Hindlimb muscle (tissue), 1 donor: Measurements from ENCODE around the gene RSF1. TPM values are rescaled to one million over a fixed set of nuclear protein-coding genes. Genes with fewer than 3 reads are reported as not detected.
"Not testable (repeated sequence)": the region's sequence is repeated elsewhere in the genome, so short reads cannot be mapped to it uniquely, and the experiment has no call there.

Source experiments
- DNase-seq: peaks from one replicate; pipeline ENCODE4 v3.0.0-alpha.2; 2013
- polyA plus RNA-seq: library from polyadenylated mRNA; unstranded; fragments of 120-200 nt; gene quantifications from one replicate; pipeline ENCODE4 v1.2.1, GENCODE V29; 2013; ENCODE audit not compliant: insufficient read length

The RSF1 gene
- polyA plus RNA-seq, 1 donor = 31.8 TPM

DNA sequence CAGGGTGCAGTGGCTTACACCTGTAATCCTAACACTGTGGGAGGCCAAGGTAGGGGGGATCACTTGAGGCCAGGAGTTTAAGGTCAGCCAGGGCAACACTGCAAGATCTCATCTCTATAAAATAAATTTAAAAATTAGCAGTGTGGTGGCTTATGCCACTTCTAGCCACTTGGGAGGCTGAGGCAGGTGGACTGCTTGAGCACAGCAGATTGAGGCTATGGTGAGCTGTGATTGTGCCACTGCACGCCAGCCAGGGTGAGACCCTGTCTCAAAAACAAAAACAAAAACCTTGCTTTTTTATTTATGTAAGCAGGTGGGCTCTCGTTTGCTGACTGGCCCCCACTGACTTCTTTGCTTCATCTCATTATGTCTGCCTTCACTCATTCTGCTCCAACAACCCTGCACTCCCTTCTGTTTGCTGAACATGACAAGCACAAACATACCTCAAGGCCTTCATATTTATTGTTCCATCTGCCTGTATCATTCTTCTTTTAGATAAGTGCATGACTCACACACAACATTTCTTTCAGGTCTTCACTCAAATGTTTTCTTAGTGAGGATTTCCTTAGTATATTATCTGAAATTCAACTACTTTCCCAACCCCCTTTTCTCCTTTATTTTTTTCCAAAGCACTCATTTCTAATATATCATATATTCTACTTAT lies 150.5 kb downstream of the RSF1 start:
- no peak for DNase-seq

DNA sequence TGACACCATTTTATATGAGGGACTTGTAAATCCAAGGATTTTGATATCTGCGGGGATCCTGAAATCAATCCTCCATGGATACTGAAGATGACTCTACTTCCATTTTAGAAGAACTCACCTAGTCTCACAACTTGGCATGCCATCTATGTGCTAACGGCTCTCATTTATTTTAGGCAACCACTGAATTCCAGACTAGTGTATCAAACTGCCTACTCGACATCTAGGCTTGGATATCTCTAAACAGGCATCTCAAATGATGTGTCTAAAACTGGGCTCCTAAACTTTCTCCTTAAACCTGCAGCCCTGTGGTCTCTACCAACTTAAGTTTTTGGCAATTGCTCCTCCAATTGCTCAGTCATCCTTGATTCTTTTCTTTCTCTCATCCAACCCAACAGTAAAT lies 151.8 kb downstream of the RSF1 start:
- no peak for DNase-seq

DNA sequence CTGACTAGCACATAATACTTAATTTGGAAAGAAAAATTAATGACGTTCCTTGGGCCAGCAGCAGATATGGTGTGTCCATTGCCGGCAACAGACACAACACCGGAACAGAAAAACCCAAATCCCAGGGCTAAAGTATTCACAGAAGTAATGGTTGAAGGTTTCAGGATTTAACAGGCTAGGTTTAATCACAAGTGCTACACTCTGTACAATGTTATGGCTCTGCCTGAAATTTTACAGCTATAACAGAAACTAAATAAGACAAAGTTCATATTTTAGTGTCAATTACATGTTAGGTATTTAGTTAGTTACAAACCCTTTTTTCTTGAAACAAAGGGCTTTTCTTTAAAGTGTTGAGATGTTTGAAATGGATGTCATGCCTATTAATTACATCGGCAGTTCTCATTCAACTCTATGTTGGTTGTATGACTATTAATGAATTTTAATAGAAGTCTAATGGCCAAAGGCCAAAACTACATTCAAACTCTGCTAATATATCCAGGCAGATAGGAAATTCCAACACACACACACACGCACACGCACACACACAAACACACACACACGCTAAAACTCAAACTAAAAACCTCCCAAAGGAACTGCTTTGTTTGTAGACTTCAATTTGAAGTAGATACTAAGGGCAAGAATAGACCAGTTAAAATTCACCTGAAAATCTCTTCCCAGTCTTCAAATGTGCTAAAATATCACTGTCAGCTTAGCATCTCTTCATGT lies 155.1 kb downstream of the RSF1 start:
- DNase-seq = no peak

DNA sequence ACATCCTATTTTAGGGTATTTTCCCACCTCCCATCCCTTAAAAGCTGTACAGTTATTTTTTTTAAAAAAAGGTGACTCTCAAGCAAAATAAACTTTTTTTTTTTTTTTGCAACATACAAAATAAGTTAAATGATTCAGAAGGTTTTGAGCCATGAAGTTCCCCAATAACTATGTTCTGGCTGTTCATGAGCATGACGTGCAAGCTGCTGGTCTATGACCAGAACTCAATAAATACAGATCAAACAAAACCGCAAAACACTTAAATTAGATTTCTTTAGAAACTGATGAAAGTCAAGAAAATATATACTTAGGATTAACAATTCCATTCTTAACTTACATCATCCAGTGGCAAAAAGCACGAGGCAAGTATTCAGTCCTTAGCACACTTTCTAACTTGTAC lies 158.9 kb downstream of the RSF1 start:
- no peak for DNase-seq

DNA sequence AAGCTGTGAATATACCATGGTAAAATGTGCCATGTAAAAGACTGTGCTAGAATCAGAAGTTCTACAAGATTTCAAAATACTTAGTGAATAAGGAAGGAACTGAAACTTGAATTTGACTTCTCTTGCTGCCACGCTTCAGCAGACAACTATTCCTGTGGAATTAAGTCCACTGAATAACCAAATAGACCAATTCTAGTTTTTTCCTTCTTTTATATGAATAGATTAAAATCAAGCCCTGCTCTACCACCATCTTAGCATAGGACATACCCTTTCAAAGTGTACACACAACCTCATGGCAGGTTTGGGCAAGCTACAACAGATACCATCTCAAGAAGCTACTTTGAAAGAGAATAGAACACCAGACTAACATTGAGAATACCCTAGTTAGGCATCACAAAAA lies 159.6 kb downstream of the RSF1 start:
- DNase-seq = no peak

DNA sequence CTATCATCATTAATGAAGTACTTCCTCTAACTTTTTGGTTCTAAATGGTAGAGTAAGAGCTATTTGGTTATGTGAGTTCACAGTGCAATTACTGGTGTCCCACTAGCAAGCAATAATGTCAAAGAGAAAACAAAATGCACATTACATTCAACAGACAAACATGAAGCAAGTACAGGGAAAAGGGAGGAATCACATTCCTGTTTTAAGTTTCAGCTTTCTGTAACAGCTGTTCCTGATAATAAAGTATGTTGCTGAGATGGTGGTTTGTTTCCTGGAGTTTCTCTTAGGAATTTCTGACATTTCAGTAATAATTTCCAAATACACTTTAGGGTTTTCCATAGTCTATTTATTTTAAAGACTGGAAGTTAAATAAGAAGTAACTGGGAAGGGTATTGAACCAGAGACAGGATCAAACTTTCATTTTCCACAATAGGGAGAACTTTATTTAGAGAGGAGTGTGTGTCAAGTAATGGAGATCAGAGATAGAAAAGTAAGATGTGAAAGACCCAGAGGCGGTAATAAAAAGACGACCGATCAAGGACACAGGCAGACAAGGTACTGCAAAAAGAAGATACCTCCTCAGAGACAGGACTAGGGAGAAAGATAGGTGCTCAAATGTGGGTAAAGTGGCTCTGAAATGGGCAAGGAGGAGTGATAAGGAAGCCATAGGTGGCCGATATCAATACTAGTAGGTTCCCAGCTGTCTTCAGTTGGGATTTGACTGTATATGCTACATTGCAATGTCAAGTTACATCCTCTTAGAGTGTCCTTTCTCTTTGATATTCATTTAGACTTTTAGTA lies 162.1 kb downstream of the RSF1 start:
- DNase-seq = no peak

DNA sequence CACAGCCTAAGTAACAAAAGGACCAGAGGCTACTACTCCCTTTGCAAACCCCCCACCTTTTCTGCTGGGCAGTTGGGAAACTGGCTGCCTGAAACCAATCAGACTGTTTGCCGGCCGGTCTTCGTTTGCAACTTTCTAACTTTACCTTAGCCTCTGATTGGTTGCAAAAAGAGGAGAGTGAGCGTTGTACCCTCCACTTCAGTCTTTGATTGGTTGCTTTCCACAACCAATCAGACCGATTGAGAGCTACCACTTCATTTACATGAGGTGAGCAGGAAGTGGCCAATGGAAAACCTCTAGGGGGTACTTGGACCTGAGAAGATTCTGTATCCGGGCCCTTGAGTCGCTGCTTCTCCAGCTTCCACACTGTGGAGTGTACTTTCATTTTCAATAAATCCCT lies 164.2 kb downstream of the RSF1 start:
- DNase-seq = no peak

DNA sequence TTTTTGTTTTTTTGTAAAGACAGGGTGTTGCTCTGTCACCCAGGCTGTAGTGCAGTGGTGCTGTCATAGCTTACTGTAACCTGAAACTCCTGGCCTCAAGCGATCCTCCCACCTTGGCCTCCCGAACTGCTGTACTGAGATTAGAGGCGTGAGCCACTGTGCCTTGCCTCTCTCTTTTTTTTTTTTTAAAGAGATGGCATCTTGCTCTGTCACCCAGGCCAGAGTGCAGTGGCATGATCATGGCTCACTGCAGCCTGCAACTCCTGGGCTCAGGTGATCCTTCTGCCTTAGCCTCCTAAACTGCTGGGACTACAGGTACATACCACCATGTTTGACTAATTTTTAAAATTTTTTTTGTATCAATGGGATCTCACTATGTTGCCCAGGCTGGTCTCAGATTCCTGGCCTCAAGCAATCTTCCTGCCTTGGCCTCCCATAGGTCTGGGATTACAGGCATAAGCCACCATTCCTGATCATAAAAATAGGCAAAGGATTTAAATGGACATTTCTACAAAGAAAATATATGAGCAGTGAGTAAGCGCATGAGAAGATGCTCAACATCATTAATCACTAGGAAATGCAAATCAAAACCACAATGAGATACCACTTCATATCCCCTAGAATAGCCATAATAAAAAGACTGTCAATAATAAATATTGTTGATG lies 165.6 kb downstream of the RSF1 start:
- DNase-seq = no peak

DNA sequence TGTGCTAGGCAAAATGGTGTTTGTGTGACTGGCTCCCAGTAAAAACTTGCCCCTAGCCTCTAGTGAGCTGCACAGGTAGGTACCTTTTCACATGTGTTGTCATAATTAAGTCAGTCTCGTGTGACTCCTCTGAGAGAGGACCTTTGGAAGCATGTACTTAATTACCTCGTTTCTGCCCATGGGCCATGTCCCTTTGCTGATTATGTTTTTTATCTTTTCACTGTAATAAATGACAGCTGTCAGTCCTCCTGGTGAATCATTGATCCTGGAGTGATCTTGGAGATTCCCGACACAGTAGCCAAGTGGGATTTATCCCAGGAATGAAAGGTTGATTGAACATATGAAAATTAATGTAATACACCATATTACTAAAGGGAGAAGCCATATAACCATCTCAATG lies 170.4 kb downstream of the RSF1 start:
- no peak for DNase-seq

DNA sequence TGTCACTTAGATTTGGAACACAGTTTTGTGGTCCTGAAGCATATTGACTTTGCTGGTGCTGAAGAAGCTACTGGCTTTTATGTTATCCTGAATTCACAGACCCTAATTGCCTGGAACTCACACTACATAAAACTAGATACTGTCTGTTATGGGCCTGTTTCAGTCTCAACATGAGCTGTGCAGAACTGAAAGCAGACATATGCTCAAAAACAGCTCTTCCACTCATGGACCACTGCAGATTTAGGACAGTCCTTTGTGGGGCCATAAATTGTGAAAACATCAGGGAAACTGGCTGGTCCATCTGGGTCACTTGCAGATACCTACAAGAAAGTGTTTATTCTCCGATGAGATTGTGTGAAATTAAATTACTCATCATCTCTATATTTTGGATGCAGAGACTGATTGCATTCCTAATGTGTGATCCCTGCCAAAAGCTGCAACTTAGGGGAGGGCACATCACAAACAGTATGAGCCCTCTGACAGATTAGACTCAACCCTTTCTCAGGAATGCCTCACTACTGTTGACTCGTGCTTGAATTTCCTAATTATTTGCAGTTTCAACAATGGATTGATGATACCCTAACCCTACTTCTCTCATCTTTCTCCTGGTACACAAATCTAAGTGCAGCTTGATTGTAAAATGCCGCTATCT lies 172.7 kb downstream of the RSF1 start:
- no peak for DNase-seq

DNA sequence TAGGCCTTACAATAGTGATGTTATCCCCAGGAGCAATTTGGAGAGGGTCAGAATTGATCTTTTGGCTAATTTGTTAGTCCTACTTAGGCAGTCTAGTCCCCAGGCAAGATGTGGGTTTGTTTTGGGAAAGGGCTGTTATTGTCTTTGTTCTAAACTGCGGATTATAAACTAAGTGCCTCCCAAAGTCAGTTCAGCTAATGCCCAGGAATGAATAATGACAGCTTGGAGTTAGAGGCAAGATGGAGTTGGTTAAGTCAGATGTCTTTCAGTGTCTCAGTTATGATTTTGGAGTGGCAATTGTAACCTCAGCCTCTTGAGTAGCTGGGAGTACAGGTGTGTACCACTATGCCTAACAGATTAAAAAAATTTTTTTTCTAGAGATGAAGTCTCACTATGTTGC lies 175.6 kb downstream of the RSF1 start:
- DNase-seq = no peak

DNA sequence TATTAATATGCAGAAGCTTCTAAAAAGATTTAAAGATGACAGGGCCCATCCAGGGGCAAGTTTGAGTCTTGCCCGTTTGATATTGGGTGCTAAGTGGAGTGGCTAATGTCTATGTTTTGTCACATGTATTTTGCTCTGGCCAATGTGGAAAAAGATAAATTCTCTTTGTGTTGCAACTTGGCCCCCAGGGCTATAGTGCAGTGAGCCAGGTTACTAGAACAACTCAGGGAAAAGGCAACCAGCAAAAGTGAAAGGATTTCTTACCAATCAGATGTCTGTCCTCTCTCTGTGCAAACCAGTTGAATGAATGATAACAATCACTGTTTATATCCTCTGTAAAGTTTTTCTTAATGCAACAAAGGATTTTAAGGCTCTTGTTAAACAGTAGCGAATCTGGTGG lies 178.3 kb downstream of the RSF1 start:
- no peak for DNase-seq

DNA sequence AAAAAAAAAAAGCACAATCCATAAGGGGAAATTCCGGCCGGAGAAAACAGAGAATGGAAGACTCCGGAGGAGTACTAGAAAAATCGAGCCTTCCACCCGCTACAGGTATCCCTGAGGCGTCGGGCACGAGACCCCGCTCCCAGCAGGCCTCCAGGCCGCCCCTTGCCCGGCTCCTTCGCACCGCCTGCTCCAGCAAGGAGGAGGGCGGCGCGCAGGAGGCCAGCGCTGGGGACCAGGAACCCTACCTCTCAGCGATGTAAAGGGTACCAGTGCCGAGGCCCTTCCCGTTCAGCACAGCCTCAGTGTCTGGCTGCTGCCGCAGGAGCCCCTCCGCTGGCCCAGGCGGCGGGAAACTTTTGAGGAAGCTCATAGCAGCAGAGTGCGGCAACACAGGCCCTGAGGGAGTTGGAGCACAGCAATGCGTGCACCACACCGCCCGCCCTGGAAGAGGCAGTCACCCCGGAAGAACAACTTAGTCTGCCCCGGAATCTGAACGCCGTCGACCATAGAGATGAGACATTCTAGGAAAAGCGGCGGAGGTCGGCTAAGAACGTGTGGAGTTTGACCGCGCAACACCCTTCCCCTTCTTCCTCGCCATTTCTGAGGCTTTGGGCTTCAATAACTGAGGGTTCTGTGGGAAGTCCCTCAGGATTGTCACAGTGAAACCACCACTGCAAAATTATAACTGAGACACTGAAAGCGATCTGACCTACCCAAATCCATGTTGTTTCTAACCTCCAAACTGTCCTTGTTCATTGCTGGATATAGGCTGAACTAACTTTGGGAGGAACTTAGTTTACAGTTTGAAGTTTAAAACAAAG lies 183.0 kb downstream of the RSF1 start, which contains the start of gene CLNS1A:
Gene CLNS1A (minus strand): TSS at position 450 of the 821 bp plus-strand sequence. CDS start 80 bp downstream, at position 370.
- DNase-seq = peak; percentile 89

DNA sequence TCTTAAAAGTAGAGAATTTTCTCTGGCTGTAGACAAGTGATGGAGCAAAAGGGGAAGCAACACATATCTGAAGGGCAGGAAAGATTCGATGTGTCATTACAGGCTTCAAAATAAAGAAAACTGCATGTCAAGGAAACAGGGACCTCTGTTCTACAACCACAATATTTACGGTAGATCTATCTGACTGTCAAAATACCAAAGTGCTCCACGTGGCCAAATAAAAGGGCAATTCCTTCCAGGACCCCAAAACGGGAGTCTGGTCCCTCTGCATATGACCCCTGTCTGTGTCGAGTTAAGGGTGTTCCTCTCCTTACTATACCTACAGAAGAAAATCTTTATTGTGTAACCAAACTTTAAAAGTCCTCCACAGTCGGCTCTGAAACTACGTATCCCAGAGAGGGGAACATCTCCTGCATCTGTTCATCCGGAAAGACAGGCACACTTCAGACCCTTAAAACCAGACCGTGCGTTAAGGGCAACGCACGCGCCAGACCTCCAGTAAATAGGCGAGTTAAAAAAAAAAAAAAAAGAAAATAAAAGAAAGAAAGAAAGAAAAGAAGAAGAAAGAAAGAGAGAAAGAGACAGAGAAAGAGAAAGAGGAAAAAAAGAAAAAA lies 183.7 kb downstream of the RSF1 start:
- no peak for DNase-seq

DNA sequence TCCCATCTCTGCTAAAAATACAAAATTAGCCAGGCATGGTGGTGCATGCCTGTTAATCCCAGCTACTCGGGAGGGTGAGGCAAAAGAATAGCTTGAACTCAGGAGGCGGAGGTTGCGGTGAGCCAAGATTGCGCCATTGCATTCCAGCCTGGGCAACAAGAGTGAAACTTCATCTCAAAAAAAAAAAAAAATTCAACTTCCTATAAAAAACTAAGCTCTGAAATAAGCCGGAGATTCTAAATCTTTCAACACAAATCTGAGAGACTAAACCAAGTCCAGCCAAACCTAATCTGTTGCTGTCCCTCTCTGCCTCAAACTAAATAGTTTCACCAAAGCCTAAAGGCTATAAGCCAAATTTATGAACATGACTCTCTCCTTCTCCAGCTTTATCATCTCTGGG lies 186.6 kb downstream of the RSF1 start:
- not testable (repeated sequence) for DNase-seq

DNA sequence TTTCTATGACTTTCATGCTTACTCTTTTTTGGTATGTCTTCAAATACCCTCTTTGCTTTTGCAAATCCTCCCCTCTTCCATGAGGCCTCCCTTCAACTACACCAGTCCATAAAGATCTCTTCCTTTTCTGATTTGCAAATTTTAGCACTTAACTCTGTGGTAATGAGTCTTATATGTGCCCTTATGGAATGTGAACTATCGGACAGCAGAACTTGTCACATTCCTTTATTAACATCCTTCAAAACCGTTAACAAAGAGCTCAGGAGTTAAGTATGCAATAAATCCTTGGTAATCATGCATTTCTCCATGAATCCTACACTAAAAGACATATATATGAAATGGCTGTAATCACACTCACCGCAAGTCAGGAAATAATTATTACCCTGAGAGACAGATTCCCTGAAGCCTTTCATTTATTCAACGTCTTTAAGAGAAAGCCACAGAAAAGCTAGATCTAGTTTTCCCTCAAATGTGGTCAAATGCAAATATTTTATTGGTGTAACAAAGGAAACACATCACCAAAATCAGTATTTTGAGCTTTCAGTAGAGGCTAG lies 190.3 kb downstream of the RSF1 start:
- DNase-seq = no peak

DNA sequence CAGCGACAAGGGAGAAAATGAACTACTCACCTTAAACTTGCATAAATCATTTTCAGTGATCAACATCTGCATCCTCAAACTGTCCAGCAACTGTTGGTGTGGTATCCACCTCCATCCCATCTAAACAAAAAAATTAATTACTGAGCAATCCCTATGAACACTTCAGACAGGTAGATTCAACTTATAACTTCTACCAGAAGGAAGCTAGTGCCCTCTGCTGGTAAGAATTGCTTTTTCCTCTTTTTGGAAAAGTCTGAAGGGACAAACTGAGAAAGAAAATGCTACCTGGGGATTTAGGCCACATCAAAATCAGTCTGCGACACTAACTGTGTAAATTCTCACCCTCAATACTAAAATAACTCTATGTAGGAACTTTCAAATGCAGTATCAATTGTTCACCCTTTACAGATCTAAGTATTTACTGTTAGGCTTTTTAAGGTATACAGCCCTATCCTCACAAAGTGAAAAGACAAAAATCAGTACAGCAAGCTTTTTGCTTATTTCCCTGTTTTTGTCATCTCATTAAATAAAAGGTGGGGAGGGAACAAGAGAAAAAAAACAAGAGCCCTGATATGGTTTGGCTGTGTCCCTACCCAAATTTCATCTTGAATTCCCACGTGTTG lies 200.8 kb downstream of the RSF1 start:
- peak; percentile 19 for DNase-seq

DNA sequence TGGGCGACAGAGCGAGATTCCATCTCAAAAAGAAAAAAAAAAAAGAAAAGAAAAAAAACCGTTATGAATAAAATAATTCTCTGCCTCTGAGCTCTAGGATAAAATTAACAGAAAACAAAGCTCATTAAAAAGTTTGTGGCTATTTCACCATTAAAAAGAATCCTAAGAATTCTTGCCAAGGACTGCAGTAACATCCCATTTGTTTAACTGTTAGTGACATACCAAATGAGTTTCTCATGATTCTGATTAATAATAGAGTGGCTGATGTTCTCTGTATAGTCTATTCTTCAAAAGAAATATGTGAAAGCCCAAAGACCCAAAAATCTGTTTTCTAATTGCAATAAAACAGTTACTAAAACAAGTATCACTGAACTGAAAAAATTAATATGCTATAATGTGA lies 202.6 kb downstream of the RSF1 start:
- no peak for DNase-seq

DNA sequence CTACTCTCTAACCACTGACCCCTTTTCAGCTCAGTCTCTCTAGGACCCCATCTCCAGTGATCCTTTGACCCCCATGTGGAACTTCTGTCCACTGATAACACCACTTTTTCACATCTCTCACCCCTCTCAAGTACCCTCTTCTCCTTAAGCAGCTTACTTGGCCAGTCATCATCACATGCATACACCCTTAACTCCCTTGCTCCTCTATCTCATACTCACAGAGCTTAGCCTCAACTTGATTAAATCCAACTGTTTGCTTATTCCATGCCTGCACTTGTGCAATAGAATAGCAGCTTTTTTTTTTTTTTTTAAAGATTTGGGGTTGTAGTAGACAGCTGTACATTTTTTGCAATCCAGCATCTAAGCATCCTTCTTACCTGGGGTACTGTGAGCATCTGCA lies 208.6 kb downstream of the RSF1 start:
- DNase-seq = no peak
